K562 (cell line): Measurements from ENCODE around the gene KLHL25. TPM values are rescaled to one million over a fixed set of nuclear protein-coding genes. Genes with fewer than 3 reads are reported as not detected.

Experiments used
- ATAC-seq: fragments of 200-7000 bp; cut with Tn5 transposase; 3 replicates; pipeline ENCODE4 v1.9.1; 2020; ENCODE audit warnings: moderate library complexity
- BruUV-seq: library from RNA; stranded (reverse); fragments of 400-500 nt; replicated peaks from 2 replicates; lab custom pipeline; 2021; lab: Mats Ljungman, UMichigan
- CTCF ChIA-PET: fragments of 300-600 bp; formaldehyde crosslinking; extraction: SDS; loops from one replicate; lab custom pipeline; 2021; ENCODE audit warnings: low intra/inter-chr PET ratio; lab: Yijun Ruan, JAX
- POLR2A ChIA-PET: fragments of 300-600, 350-650 bp; sonication (Branson Sonifier 250); formaldehyde crosslinking; extraction: SDS; loops from one replicate; lab custom pipeline; 2021; ENCODE audit warnings: antibody characterized with exemption, inconsistent platforms; lab: Yijun Ruan, JAX
- DNase-seq, 4 experiments: peaks; one replicate each; pipeline versions ENCODE4 v3.0.0 to v3.0.0-alpha.2; 2011 to 2018; ENCODE audit warnings: low spot score in 3 of 4, mixed read lengths in 3 of 4; ENCODE audit errors: extremely low read depth in 1 of 4
- FAIRE-seq: peaks from 2 replicates; lab custom pipeline; 2011; peaks lifted over from hg19 to GRCh38; lab: Jason Lieb, UNC
- H2AFZ ChIP-seq: 2 replicates; pipeline ENCODE4 v1.6.0; 2011; ENCODE audit warnings: low read depth, low read length, control low read depth, inconsistent platforms
- H3K27ac ChIP-seq: fragments of 200-600 bp; 3 replicates; pipeline ENCODE4 v1.8.0; 2011; ENCODE audit warnings: low read depth, mild to moderate bottlenecking, control low read depth, inconsistent platforms, low read length, moderate library complexity, mixed read lengths; ENCODE audit errors: extremely low read depth
- H3K27me3 ChIP-seq, 2 experiments: fragments of 300-600 bp in 1 of 2; 2 replicates in 1 of 2; 3 replicates in 1 of 2; pipeline versions ENCODE4 v1.6.0 to v1.8.0; 2011; ENCODE audit warnings: inconsistent platforms in 2 of 2, low read length in 2 of 2, mild to moderate bottlenecking in 1 of 2, mixed read lengths in 1 of 2, moderate library complexity in 1 of 2; ENCODE audit not compliant: control insufficient read depth in 2 of 2, insufficient read depth in 2 of 2
- H3K36me3 ChIP-seq: fragments of 300-600 bp; 3 replicates; pipeline ENCODE4 v1.8.0; 2011; ENCODE audit warnings: mild to moderate bottlenecking, low read length, inconsistent platforms; ENCODE audit not compliant: control insufficient read depth, insufficient read depth
- H3K4me1 ChIP-seq, 2 experiments: fragments of 200-600 bp in 1 of 2; replicated peaks in 1 of 2; 2 replicates in 1 of 2; 3 replicates in 1 of 2; pipeline versions ENCODE4 v1.5.1 to v1.8.0; 2011; ENCODE audit warnings: inconsistent platforms in 2 of 2, low read length in 2 of 2, mild to moderate bottlenecking in 1 of 2, mixed read lengths in 1 of 2, moderate library complexity in 1 of 2; ENCODE audit not compliant: control insufficient read depth in 2 of 2, insufficient read depth in 2 of 2
- H3K4me2 ChIP-seq: 2 replicates; pipeline ENCODE4 v1.6.1; 2011; ENCODE audit warnings: low read length, control low read depth, inconsistent platforms, mixed read lengths; ENCODE audit not compliant: insufficient read depth
- H3K4me3 ChIP-seq: fragments of 200-600 bp; sonication (generic), shearing (Covaris generic); 2 replicates; pipeline ENCODE4 v1.5.1; 2016; ENCODE audit warnings: control low read depth, inconsistent platforms
- H3K79me2 ChIP-seq: fragments of 200-600 bp; 3 replicates; pipeline ENCODE4 v1.8.0; 2011; ENCODE audit warnings: low read length, inconsistent platforms; ENCODE audit not compliant: control insufficient read depth, insufficient read depth
- H3K9ac ChIP-seq, 2 experiments: 2 replicates each; pipeline versions ENCODE4 v1.6.0 to v1.6.1; 2011; ENCODE audit warnings: low read depth in 2 of 2, low read length in 2 of 2, control low read depth in 1 of 2, inconsistent platforms in 1 of 2, mild to moderate bottlenecking in 1 of 2, mixed read lengths in 1 of 2; ENCODE audit not compliant: insufficient read depth in 1 of 2
- H3K9me1 ChIP-seq: one replicate; pipeline ENCODE4 v1.6.0; 2011; ENCODE audit warnings: inconsistent platforms, mild to moderate bottlenecking, low read length, moderate library complexity; ENCODE audit not compliant: control insufficient read depth, insufficient read depth
- H3K9me3 ChIP-seq: replicated peaks from 2 replicates; pipeline ENCODE4 v1.5.1; 2011; ENCODE audit warnings: low read depth, low read length, inconsistent platforms; ENCODE audit not compliant: control insufficient read depth, insufficient read depth
- H4K20me1 ChIP-seq: replicated peaks from 2 replicates; pipeline ENCODE4 v1.6.1; 2011; ENCODE audit warnings: low read length, inconsistent platforms, mixed read lengths; ENCODE audit not compliant: control insufficient read depth, insufficient read depth
- ARID2 ChIP-seq: fragments of 450-650 bp; IDR thresholded peaks from 2 replicates; pipeline ENCODE4 v1.6.1; 2017; ENCODE audit warnings: antibody characterized with exemption, mild to moderate bottlenecking
- CCAR2 ChIP-seq: fragments of 200-400 bp; formaldehyde crosslinking; IDR thresholded peaks from 2 replicates; pipeline ENCODE4 v1.6.1; 2017; ENCODE audit warnings: mild to moderate bottlenecking, low read depth, low read length
- CHD7 ChIP-seq: fragments of 200-600 bp; sonication (generic); IDR thresholded peaks from one replicate; pipeline ENCODE4 v1.6.1; 2012; ENCODE audit warnings: mild to moderate bottlenecking, low read depth, low read length, inconsistent platforms
- HOMEZ ChIP-seq: fragments of 250-450 bp; sonication (Bioruptor Pico); IDR thresholded peaks from 2 replicates; pipeline ENCODE4 v1.4.0; 2020; ENCODE audit warnings: mild to moderate bottlenecking, moderate library complexity
- SAP30 ChIP-seq: fragments of 200-600 bp; sonication (generic); IDR thresholded peaks from 2 replicates; pipeline ENCODE4 v1.6.1; 2012; ENCODE audit warnings: borderline replicate concordance, low read depth, mild to moderate bottlenecking, moderate library complexity, low read length, control low read depth, inconsistent platforms; ENCODE audit not compliant: insufficient read depth, poor library complexity, severe bottlenecking
- TEAD2 ChIP-seq: fragments of 450-650 bp; IDR thresholded peaks from 2 replicates; pipeline ENCODE4 v1.6.1; 2016; ENCODE audit warnings: missing genetic modification characterization, control low read depth, missing compliant biosample characterization
- ZNF384 ChIP-seq: IDR thresholded peaks from 2 replicates; pipeline ENCODE4 v1.6.1; 2012; ENCODE audit warnings: low read depth, low read length, improper control_type of control experiment
- ZNF449 ChIP-seq: fragments of 250-450 bp; sonication (Bioruptor Pico); IDR thresholded peaks from 2 replicates; pipeline ENCODE4 v1.8.0; 2022; ENCODE audit warnings: moderate library complexity, mild to moderate bottlenecking, inconsistent platforms
- WGBS: fragments of 100-300 bp; shearing (Covaris generic); methylation state at CpG from one replicate; pipeline ENCODE4 v1.1.6; 2016; ENCODE audit warnings: low coverage, mixed read lengths; ENCODE audit not compliant: insufficient coverage; ENCODE audit errors: missing lambda C conversion rate; 5-methylcytosine and 5-hydroxymethylcytosine counted together
- in situ Hi-C: fragments of 300-500 bp; cut with MboI; formaldehyde crosslinking; loops from 4 replicates; pipeline ENCODE4 v1.15.0; 2018; ENCODE audit warnings: inconsistent platforms, mixed read lengths
- intact Hi-C: fragments of 100-400 bp; cut with micrococcal nuclease; formaldehyde crosslinking; loops from 2 replicates; pipeline ENCODE4 v1.14.2; 2022
- polyA plus RNA-seq, 8 experiments: library from polyadenylated mRNA; depleted of rRNA in 4 of 8; stranded (reverse) in 5 of 8; unstranded in 3 of 8; fragments of >200 nt; fragmentation: Nextera tagmentation in 2 of 8; fragmentation: Illumina TruSeq in 1 of 8; extraction: Ambion mirVana in 2 of 8; extraction: Trizol in 1 of 8; gene quantifications; 2 replicates each; pipeline versions ENCODE4 v1.2.1 to v1.2.3, GENCODE V29; 2011 to 2014; ENCODE audit warnings: inconsistent platforms in 1 of 8, missing spikeins in 1 of 8
- total RNA-seq, 7 experiments: library from RNA; depleted of rRNA in 6 of 7; stranded (reverse); fragments of >200 nt in 6 of 7; fragmentation: Illumina TruSeq in 2 of 7; extraction: Trizol in 2 of 7; gene quantifications; 2 replicates each; pipeline versions ENCODE4 v1.2.1 to v1.2.3, GENCODE V29; 2011 to 2021; ENCODE audit warnings: low replicate concordance in 1 of 7

KLHL25 gene
- total and polyA plus RNA-seq, 9 of the 15 experiments (the other 6 are each of a cell fraction or from before 2014, with no cell fraction given), result 0.04 to 0.14 (median 0.10) TPM; not detected in 3

GRCh38 chr15:85748176-85748575 lies 46.5 kb downstream of the KLHL25 start:
- no peak for DNase-seq
- FAIRE-seq, result no peak
- Histone ChIP-seq H3K36me3 (no peaks in the 10 kb centered on the region), H3K79me2 (no peaks in the 10 kb centered on the region), H3K4me2 (no peak overlapping the region), H3K9ac (no peak overlapping the region), H3K9me3 (no peaks in the 10 kb centered on the region), H2AFZ (no peak overlapping the region), H3K9me1 (no peaks in the 10 kb centered on the region), H3K4me1 (no peaks in the 10 kb centered on the region), H3K27me3 (peaks cover 31 to 68% of the 10 kb centered on the region in 2 experiments), H3K27ac (no peak overlapping the region), H3K4me3 (no peak overlapping the region), H4K20me1 (no peaks in the 10 kb centered on the region)
- ATAC-seq, result no peak
- in situ Hi-C loops, result no loop called here
- ChIA-PET POLR2A (no interaction called here), CTCF (no interaction called here)
- WGBS, result 1% methylated on average over 9 of the region's 9 CpGs
- intact Hi-C loops, result no loop called here
- BruUV-seq, result no TSS peak
- no peak for TF ChIP-seq ZNF384
- TF ChIP-seq TEAD2, result no peak
- TF ChIP-seq HOMEZ (CRISPR knock-in tag), result no peak
- TF ChIP-seq CCAR2, result no peak
- no peak for TF ChIP-seq ZNF449
- TF ChIP-seq SAP30, result no peak
- no peak for TF ChIP-seq CHD7
- TF ChIP-seq ARID2, result no peak
